Gastroesophageal sphincter (tissue), 3 donors: ENCODE results near the gene TMEM61.

Experiments
- EP300 ChIP-seq: sonication (generic); formaldehyde crosslinking; IDR thresholded peaks from one replicate; pipeline ENCODE4 v1.6.1; 2017; ENCODE audit warnings: antibody characterized with exemption, mild to moderate bottlenecking
- POLR2A ChIP-seq, 2 donors: fragments of 450-650 bp; IDR thresholded peaks; one replicate each; pipeline ENCODE4 v1.6.1; 2017; ENCODE audit warnings: antibody characterized with exemption in 2 of 2, mild to moderate bottlenecking in 2 of 2, moderate library complexity in 1 of 2
- POLR2AphosphoS5 ChIP-seq: sonication (generic); formaldehyde crosslinking; IDR thresholded peaks from one replicate; pipeline ENCODE4 v1.6.1; 2017; ENCODE audit warnings: antibody characterized with exemption
- TF ChIP-seq, protein P1 (sequence below), 4 experiments: fragments of 200-600 bp in 2 of 4; fragments of 450-650 bp in 2 of 4; sonication (generic) in 1 of 4; IDR thresholded peaks; one replicate each; pipeline ENCODE4 v1.5.1; 2017 to 2019; ENCODE audit warnings: antibody characterized with exemption in 4 of 4, mild to moderate bottlenecking in 2 of 4, moderate library complexity in 2 of 4

DNA sequence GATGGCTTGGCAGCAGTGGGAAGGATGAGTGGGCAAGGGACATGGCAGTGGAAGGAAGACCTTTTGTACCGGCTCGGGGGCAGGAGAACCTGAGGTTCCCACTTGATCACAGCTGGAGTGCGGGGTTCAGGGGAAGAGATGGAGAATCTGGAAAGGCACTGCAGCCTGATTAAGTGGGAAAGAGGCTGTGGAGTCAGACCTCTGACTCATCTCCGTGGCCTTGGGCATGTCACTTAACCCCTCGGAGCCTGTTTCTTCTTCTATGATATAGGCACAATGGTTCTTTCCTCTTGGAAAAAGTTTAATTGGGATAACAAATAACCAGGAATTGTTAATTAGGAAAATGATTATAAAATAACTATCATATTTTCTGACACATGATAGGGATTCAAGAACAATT is 13.1 kb upstream of the TMEM61 start:
- TF ChIP-seq, protein P1, sequence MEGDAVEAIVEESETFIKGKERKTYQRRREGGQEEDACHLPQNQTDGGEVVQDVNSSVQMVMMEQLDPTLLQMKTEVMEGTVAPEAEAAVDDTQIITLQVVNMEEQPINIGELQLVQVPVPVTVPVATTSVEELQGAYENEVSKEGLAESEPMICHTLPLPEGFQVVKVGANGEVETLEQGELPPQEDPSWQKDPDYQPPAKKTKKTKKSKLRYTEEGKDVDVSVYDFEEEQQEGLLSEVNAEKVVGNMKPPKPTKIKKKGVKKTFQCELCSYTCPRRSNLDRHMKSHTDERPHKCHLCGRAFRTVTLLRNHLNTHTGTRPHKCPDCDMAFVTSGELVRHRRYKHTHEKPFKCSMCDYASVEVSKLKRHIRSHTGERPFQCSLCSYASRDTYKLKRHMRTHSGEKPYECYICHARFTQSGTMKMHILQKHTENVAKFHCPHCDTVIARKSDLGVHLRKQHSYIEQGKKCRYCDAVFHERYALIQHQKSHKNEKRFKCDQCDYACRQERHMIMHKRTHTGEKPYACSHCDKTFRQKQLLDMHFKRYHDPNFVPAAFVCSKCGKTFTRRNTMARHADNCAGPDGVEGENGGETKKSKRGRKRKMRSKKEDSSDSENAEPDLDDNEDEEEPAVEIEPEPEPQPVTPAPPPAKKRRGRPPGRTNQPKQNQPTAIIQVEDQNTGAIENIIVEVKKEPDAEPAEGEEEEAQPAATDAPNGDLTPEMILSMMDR (IDR thresholded peaks at IDR 0.05), result no peak
- no peak for TF ChIP-seq POLR2A (IDR thresholded peaks at IDR 0.05)
- no peak for TF ChIP-seq POLR2AphosphoS5
- no peak for TF ChIP-seq EP300
